PC-9 (cell line): ENCODE measurements around the gene OSBPL10.

Experiments used
- CTCF ChIP-seq: fragments of 200-600 bp; sonication (generic); conservative IDR thresholded peaks from 2 replicates; pipeline ENCODE4 v1.6.1; 2017; ENCODE audit warnings: mixed run types, antibody characterized with exemption, mild to moderate bottlenecking, moderate library complexity
- EZH2 ChIP-seq: fragments of 200-600 bp; sonication (generic); IDR thresholded peaks from 2 replicates; pipeline ENCODE4 v1.8.0; 2017; ENCODE audit warnings: antibody characterized with exemption, low read depth

GRCh38 chr3:31981206-31982181 lies at the start of gene OSBPL10, which contains the start of gene ZNF860:
- TF ChIP-seq CTCF = no peak
- TF ChIP-seq EZH2 = no peak
